B cell (primary cell): ENCODE measurements around the gene CREBBP. TPM values are rescaled to one million over a fixed set of nuclear protein-coding genes. Genes with fewer than 3 reads are reported as not detected.

ENCODE experiments used
- ATAC-seq: fragments of 200-7000 bp; cut with Tn5 transposase; one replicate; pipeline ENCODE4 v1.10.0; 2021; ENCODE audit warnings: low read depth, mild to moderate bottlenecking, moderate number of reproducible peaks, moderate library complexity
- CTCF ChIA-PET: fragments of 350-600 bp; sonication (Branson Sonifier 250); formaldehyde crosslinking; loops from one replicate; lab custom pipeline; 2021; ENCODE audit warnings: antibody characterized with exemption, inconsistent platforms; lab: Charles Lee
- POLR2A ChIA-PET: fragments of 350-600 bp; sonication (Branson Sonifier 250); formaldehyde crosslinking; loops from one replicate; lab custom pipeline; 2021; ENCODE audit warnings: antibody characterized with exemption; lab: Charles Lee
- DNase-seq: peaks from one replicate; pipeline ENCODE4 v3.0.0; 2013
- H2AFZ ChIP-seq: 2 replicates; pipeline ENCODE4 v1.6.1; 2012; ENCODE audit warnings: mild to moderate bottlenecking, low read depth, low read length; ENCODE audit not compliant: insufficient read depth, poor library complexity, severe bottlenecking
- H3K27ac ChIP-seq, 2 donors: 1 replicate in 1 of 2; 2 replicates in 1 of 2; pipeline ENCODE4 v1.5.1; 2012 to 2013; ENCODE audit warnings: low read length in 2 of 2, mild to moderate bottlenecking in 2 of 2, moderate library complexity in 1 of 2
- H3K27me3 ChIP-seq, 4 experiments: fragments of 200-600 bp in 1 of 4; sonication (generic) in 1 of 4; replicated peaks in 1 of 4; 1 replicate in 2 of 4; 2 replicates in 2 of 4; pipeline versions ENCODE4 v1.6.1 to v1.7.0; 2013 to 2016; ENCODE audit warnings: low read length in 3 of 4, mild to moderate bottlenecking in 2 of 4, mixed read lengths in 1 of 4, moderate library complexity in 1 of 4; ENCODE audit not compliant: insufficient read depth in 4 of 4, control insufficient read depth in 3 of 4; ENCODE audit errors: control extremely low read depth in 1 of 4
- H3K36me3 ChIP-seq, 2 experiments: replicated peaks in 1 of 2; 1 replicate in 1 of 2; 2 replicates in 1 of 2; pipeline versions ENCODE4 v1.6.1 to v1.7.1; 2013; ENCODE audit warnings: low read length in 1 of 2; ENCODE audit not compliant: insufficient read depth in 2 of 2, control insufficient read depth in 1 of 2; ENCODE audit errors: control extremely low read depth in 1 of 2, extremely low read depth in 1 of 2
- H3K4me1 ChIP-seq, 2 donors: fragments of 200-600 bp in 1 of 2; sonication (generic) in 1 of 2; 1 replicate in 1 of 2; 2 replicates in 1 of 2; pipeline versions ENCODE4 v1.5.1 to v1.6.1; 2013 to 2017; ENCODE audit warnings: low read length in 2 of 2; ENCODE audit not compliant: control insufficient read depth in 2 of 2, insufficient read depth in 2 of 2
- H3K4me2 ChIP-seq: replicated peaks from 2 replicates; pipeline ENCODE3; 2012; ENCODE audit warnings: mild to moderate bottlenecking, low read depth, low read length; ENCODE audit not compliant: poor library complexity, severe bottlenecking
- H3K4me3 ChIP-seq, 5 experiments: fragments of 200-600 bp in 1 of 5; sonication (generic) in 1 of 5; 1 replicate in 3 of 5; 2 replicates in 2 of 5; pipeline versions ENCODE4 v1.5.1 to v1.7.0; 2011 to 2016; ENCODE audit warnings: low read length in 4 of 5, mild to moderate bottlenecking in 4 of 5, low read depth in 2 of 5, control low read depth in 1 of 5, moderate library complexity in 1 of 5; ENCODE audit not compliant: insufficient read depth in 1 of 5; ENCODE audit errors: control extremely low read depth in 1 of 5, extremely low read depth in 1 of 5
- H3K79me2 ChIP-seq: fragments of 200-600 bp; sonication (generic); one replicate; pipeline ENCODE4 v1.6.0; 2016; ENCODE audit warnings: low read length; ENCODE audit not compliant: control insufficient read depth, insufficient read depth
- H3K9ac ChIP-seq: fragments of 200-600 bp; sonication (generic); 2 replicates; pipeline ENCODE4 v1.6.1; 2017; ENCODE audit warnings: mild to moderate bottlenecking, low read length, moderate library complexity
- H3K9me3 ChIP-seq, 3 donors: one replicate each; pipeline versions ENCODE4 v1.6.1 to v1.7.1; 2013; ENCODE audit warnings: low read length in 2 of 3; ENCODE audit not compliant: control insufficient read depth in 2 of 3, insufficient read depth in 1 of 3; ENCODE audit errors: control extremely low read depth in 1 of 3
- H4K20me1 ChIP-seq: 2 replicates; pipeline ENCODE4 v1.6.0; 2012; ENCODE audit warnings: mild to moderate bottlenecking, low read length; ENCODE audit not compliant: insufficient read depth, control insufficient read depth, poor library complexity, severe bottlenecking
- H3K27ac Mint-ChIP-seq: one replicate; pipeline ENCODE4 v1.8.0; 2021; ENCODE audit warnings: mixed read lengths
- H3K27me3 Mint-ChIP-seq: one replicate; pipeline ENCODE4 v1.8.0; 2021; ENCODE audit warnings: mixed read lengths
- H3K4me1 Mint-ChIP-seq: one replicate; pipeline ENCODE4 v1.8.0; 2021; ENCODE audit warnings: mixed read lengths
- H3K4me3 Mint-ChIP-seq: one replicate; pipeline ENCODE4 v1.8.0; 2021; ENCODE audit warnings: mixed read lengths
- H3K9me3 Mint-ChIP-seq: one replicate; pipeline ENCODE4 v1.8.0; 2022; ENCODE audit warnings: mixed read lengths; ENCODE audit not compliant: insufficient read depth
- EZH2 ChIP-seq: IDR thresholded peaks from 2 replicates; pipeline ENCODE4 v1.6.1; 2012; ENCODE audit warnings: borderline replicate concordance, low read depth, mild to moderate bottlenecking, moderate library complexity, low read length; ENCODE audit not compliant: insufficient read depth, poor library complexity, severe bottlenecking
- WGBS: methylation state at CpG from one replicate; pipeline ENCODE4 v1.1.5; 2013; ENCODE audit warnings: missing lambda C conversion rate; ENCODE audit not compliant: insufficient coverage; 5-methylcytosine and 5-hydroxymethylcytosine counted together
- intact Hi-C: fragments of 100-400 bp; cut with micrococcal nuclease; formaldehyde crosslinking; loops from one replicate; pipeline ENCODE4 v1.10.0; 2022
- polyA plus RNA-seq: library from polyadenylated mRNA; depleted of rRNA; stranded (reverse); fragments of >200 nt; gene quantifications from 2 replicates; pipeline ENCODE4 v1.2.3, GENCODE V29; 2012
- total RNA-seq, 2 donors: library from RNA; stranded (reverse); fragments of 120-200 nt in 1 of 2; gene quantifications; 1 replicate in 1 of 2; 2 replicates in 1 of 2; pipeline versions ENCODE4 v1.2.3 to v1.2.4, GENCODE V29; 2013 to 2022
- TF ChIP-seq, protein P1 (sequence below): fragments of 200-600 bp; IDR thresholded peaks from one replicate; pipeline ENCODE4 v1.8.0; 2022; ENCODE audit warnings: antibody characterized with exemption, mild to moderate bottlenecking

Gene CREBBP
- total and polyA plus RNA-seq, 2 donors (not counting 1 experiment from before 2014, with no cell fraction given), result 27.6 to 206 TPM

DNA sequence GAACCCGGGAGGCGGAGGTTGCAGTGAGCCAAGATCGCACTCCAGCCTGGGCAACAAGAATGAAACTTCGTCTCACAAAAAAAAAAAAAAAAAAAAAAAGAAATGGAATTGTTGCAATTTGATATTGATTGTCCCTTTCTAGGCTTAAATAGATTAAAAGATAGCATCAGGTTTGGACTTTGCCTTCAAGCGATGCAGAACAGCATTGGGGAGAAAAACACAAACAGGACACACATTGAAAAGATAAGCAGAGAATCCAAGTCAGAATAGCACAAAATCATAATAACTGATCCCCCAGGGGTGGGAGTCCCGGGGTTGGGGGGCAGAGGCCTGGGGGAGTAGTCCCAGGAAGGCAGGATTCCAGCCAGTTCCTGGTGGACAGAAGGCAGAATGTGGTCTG, 3.9 kb upstream of the CREBBP start:
- Histone ChIP-seq H3K4me1 (peaks cover 0 to 6% of the 10 kb centered on the region in 2 donors), H2AFZ (no peak overlapping the region), H3K36me3 (no peaks in the 10 kb centered on the region), H3K79me2 (peaks cover 14% of the 10 kb centered on the region), H4K20me1 (peaks cover 4% of the 10 kb centered on the region), H3K9ac (no peak overlapping the region), H3K9me3 (no peaks in the 10 kb centered on the region), H3K27ac (no peak overlapping the region), H3K4me3 (no peak overlapping the region), H3K4me2 (no peak overlapping the region), H3K27me3 (peaks cover 0 to 4% (median 0%) of the 10 kb centered on the region in 4 experiments)
- Mint-ChIP-seq H3K9me3 (no peaks in the 10 kb centered on the region), H3K27me3 (peaks cover 12% of the 10 kb centered on the region), H3K4me3 (no peak overlapping the region), H3K4me1 (peaks cover 4% of the 10 kb centered on the region), H3K27ac (no peak overlapping the region)
- intact Hi-C loops, result loop anchor here (5.0 kb wide), 1 partner anchor 368 kb away; no protein-coding TSS in a partner anchor
- ATAC-seq, result no peak
- WGBS, result 83% methylated on average over 1 of the region's 6 CpGs
- TF ChIP-seq, protein P1, sequence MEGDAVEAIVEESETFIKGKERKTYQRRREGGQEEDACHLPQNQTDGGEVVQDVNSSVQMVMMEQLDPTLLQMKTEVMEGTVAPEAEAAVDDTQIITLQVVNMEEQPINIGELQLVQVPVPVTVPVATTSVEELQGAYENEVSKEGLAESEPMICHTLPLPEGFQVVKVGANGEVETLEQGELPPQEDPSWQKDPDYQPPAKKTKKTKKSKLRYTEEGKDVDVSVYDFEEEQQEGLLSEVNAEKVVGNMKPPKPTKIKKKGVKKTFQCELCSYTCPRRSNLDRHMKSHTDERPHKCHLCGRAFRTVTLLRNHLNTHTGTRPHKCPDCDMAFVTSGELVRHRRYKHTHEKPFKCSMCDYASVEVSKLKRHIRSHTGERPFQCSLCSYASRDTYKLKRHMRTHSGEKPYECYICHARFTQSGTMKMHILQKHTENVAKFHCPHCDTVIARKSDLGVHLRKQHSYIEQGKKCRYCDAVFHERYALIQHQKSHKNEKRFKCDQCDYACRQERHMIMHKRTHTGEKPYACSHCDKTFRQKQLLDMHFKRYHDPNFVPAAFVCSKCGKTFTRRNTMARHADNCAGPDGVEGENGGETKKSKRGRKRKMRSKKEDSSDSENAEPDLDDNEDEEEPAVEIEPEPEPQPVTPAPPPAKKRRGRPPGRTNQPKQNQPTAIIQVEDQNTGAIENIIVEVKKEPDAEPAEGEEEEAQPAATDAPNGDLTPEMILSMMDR, result no peak
- TF ChIP-seq EZH2, result no peak
- POLR2A ChIA-PET, result no interaction called here
- CTCF ChIA-PET, result no interaction called here
- DNase-seq, result no peak

- WGBS, result 91% methylated on average over 3 of the region's 3 CpGs
- intact Hi-C loops, result loop anchor here (5.0 kb wide), 1 partner anchor 370 kb away; no protein-coding TSS in a partner anchor
Observed at GRCh38 chr16:3882531-3882930, 2.0 kb upstream of the CREBBP start.

More at GRCh38 chr16:3882531-3882930, 2.0 kb upstream of the CREBBP start:
- Histone ChIP-seq H3K4me2 (no peak overlapping the region), H3K9ac (no peak overlapping the region), H3K9me3 (no peaks in the 10 kb centered on the region), H2AFZ (no peak overlapping the region), H3K79me2 (peaks cover 32% of the 10 kb centered on the region), H3K27me3 (no peaks in the 10 kb centered on the region), H3K4me3 (no peak overlapping the region), H3K36me3 (peaks cover 0 to 6% of the 10 kb centered on the region in 2 experiments), H4K20me1 (peaks cover 23% of the 10 kb centered on the region), H3K4me1 (peaks cover 16 to 23% of the 10 kb centered on the region in 2 donors), H3K27ac (no peak overlapping the region)
- no peak for ATAC-seq
- no peak for DNase-seq
- CTCF ChIA-PET, result no interaction called here
- TF ChIP-seq EZH2, result no peak
- TF ChIP-seq, protein P1, result no peak
- Mint-ChIP-seq H3K9me3 (no peaks in the 10 kb centered on the region), H3K4me3 (peak overlapping the region; percentile 83), H3K27me3 (peaks cover 6% of the 10 kb centered on the region), H3K27ac (peak overlapping the region; percentile 15), H3K4me1 (peaks cover 22% of the 10 kb centered on the region)
- POLR2A ChIA-PET, result no interaction called here
